Loucy (cell line): ENCODE results near the gene FCGBP.

Experiments
- CTCF ChIP-seq: fragments of 200-600 bp; sonication (generic); conservative IDR thresholded peaks from 2 replicates; pipeline ENCODE4 v1.5.1; 2014; ENCODE audit warnings: mild to moderate bottlenecking, antibody characterized with exemption, low read length
- EZH2phosphoT487 ChIP-seq: fragments of 200-600 bp; IDR thresholded peaks from 2 replicates; pipeline ENCODE4 v1.6.1; 2018; ENCODE audit warnings: antibody characterized with exemption, mild to moderate bottlenecking, moderate library complexity, borderline replicate concordance

DNA sequence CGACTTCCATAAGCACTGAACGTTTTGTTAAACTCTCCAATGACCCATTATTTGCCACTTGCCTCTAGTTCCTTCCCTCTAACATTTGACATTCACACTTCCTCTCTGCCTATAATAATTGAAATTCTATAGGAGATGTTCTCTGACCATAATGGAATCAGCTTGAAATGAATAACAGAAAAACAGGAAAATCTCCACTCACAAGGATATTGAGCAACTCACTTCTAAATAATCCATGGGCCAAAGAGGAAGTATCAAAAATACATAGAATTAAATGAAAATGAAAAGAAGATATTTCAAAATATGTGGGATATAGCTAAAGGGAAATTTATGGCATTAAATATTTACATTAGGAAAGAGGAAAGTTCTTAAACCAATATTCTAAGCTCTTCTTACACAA is 3.4 kb upstream of the FCGBP start:
- no peak for TF ChIP-seq CTCF
- no peak for TF ChIP-seq EZH2phosphoT487
